GM20000 (cell line): ENCODE measurements around the gene DNASE1.
A peak's percentile ranks its signal among the peaks of the same experiment; 100 is the strongest.

Source experiments
- DNase-seq: peaks from one replicate; pipeline ENCODE4 v3.0.0; 2012; ENCODE audit warnings: low spot score
- TF ChIP-seq, protein P1 (sequence below): IDR thresholded peaks from 2 replicates; pipeline ENCODE4 v1.5.1; 2012; ENCODE audit warnings: mild to moderate bottlenecking, control low read depth; ENCODE audit errors: extremely low read depth, missing control alignments

The DNASE1 gene

DNA sequence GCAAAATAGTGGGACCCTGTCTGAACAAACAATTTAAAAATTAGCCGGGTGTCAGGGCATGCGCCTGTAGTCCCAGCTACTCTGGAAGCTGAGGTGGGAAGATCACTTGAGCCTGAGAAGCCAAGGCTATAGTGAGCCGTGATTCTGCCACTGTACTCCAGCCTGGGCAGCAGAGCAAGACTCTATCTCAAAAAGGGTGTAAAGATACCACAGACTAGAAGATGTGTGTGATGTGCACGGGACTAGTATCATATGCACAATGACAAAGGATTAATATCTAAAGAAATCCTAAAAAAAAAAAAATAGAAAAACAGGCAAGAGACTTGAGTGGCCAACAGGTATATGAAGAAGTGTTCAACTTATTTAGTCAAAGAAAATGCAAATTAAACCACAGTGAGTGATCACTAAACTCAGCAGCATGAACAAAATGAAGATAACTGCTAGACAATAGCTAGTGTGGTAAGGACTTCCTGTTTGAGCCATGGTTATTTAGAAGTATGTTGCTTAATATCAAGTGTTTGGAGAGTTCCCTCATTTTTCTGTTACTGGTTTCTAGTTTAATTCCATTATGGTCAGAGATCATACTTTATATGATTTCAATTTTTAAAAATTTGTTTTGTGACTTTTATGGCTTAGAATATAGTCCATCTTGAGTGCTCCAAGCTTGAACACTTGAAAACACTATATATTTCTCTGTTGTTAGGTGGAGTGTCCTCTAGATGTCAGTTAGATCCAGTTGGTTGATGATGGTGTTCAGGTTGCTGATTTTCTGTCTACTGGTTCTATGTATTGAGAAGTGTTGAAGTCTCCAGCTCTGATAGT is 28.4 kb upstream of the DNASE1 start:
- TF ChIP-seq, protein P1, sequence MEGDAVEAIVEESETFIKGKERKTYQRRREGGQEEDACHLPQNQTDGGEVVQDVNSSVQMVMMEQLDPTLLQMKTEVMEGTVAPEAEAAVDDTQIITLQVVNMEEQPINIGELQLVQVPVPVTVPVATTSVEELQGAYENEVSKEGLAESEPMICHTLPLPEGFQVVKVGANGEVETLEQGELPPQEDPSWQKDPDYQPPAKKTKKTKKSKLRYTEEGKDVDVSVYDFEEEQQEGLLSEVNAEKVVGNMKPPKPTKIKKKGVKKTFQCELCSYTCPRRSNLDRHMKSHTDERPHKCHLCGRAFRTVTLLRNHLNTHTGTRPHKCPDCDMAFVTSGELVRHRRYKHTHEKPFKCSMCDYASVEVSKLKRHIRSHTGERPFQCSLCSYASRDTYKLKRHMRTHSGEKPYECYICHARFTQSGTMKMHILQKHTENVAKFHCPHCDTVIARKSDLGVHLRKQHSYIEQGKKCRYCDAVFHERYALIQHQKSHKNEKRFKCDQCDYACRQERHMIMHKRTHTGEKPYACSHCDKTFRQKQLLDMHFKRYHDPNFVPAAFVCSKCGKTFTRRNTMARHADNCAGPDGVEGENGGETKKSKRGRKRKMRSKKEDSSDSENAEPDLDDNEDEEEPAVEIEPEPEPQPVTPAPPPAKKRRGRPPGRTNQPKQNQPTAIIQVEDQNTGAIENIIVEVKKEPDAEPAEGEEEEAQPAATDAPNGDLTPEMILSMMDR: no peak
- DNase-seq: peak; percentile 56

DNA sequence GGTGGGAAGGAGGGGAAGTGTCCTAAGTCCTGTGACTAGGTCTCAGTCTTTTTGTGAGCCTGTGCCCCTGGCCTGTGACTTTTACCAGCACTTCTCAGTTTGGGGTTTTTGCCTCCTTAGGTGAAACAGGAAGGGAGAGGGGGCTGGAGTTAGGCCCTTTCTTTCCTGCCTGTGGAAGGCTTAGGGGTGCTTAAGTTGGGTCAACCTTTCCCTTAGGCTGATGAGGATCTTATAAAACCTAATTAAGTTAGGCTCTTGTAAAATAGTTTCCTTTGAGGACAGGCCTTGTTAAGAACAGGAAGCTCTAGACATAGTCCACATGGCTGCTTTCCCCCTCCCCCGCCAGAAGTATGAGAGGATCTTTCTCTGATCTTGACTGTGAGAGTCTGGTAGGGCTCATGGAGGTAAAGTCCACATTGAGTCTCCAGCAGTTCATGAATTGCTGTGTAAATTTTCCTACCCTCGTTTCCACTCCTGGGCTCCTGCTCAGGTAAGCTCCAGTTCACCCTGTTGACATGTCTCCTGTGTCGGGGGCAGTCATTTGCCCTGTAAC is 17.0 kb upstream of the DNASE1 start:
- peak; percentile 51 for DNase-seq
- TF ChIP-seq, protein P1: no peak

DNA sequence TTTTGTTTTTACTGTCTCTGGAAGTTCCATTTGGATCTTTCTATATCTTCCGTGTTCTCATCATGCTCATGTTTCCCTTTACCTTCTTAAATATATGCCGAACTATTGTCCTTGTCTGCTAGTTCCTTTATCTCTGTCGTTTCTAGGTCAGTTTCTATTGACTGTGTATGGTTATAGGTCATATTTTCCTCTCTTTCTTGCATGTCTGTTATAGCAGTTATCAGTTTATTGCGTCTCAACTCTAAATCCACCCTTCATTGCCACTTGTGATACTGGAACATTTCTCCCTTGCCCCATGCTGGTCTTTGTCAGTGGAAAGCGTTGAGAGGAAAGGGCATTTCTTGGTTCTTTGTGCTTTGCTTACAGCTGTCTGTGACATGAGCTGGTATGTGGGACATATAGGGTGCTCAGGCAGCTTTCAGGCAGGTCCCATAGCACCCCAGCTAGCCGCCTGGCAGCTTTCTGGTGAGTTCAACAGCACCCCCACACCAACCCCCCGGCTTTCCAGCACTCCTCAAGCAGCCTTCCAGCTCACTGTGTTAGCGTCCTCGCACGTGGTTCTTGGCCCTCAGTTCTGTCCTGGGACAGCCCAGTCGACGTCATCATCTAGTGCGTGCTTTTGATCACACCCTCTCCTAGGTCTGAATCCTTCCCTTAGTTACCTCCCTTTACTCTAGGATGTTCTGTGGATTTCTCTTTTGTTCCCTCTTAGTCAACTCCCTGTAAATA is 15.4 kb upstream of the DNASE1 start:
- no peak for DNase-seq
- TF ChIP-seq, protein P1: no peak

DNA sequence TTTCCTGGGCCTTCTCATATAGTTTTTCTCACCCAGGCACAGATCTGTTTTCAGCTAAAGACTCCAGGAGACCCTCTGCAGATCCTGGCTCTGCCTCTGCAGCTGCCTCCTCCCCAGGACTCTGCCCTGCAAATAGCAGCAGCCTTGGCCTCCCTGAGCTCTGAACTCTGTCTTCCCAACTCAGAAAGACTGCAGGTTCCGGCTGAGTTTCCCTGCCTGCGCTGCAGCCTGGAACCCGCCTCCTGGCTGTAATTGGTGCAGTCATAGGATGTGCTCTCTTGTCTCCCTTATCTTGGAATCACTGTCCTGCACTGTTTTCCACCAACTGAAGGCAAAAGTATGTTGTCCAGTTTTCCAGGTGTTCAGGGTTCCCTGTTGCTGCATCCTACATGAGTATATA is 14.3 kb upstream of the DNASE1 start:
- TF ChIP-seq, protein P1: no peak
- DNase-seq: no peak

DNA sequence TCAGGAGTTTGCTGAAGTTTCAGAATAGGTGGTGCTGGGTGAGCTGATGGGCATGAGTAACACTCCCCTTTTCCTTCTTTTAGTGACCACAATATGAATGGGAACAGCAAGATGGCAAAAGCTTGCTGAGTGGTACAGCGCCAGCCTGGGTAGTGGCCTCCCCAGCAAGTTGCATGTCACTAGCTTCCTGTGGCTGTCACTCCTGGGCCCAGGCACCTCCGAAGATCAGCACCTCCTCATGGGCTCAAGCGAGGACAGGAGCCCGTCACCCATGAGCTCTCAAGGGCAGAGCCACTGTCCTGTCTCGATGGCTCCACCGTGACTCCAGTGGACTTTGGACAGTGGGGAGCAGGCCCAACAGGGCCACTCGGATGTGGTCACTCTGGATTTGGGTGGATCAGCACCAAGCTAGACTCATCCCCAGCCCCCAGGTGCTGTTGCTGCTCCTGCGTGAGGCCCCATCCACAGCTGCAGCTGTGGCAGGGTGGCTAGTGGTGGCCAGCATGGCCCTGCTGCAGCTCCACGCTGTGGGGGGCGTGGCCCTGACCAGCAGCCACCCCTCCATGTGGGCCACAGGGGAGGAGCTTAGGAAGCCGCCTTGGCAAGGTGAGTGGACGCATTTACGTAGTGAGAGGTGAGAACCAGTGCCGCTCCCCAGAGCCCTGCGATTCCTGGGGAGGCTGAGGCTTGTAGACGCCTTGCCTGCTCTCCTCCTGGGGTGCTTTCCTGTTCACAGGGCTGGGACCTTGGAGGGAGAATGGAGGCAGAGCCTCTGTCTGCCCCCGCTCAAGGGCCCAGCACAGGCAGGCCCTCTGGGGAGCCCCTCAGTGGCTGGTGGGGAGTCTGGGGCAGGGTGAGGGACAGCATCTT is 13.6 kb upstream of the DNASE1 start:
- DNase-seq: no peak
- TF ChIP-seq, protein P1: no peak

DNA sequence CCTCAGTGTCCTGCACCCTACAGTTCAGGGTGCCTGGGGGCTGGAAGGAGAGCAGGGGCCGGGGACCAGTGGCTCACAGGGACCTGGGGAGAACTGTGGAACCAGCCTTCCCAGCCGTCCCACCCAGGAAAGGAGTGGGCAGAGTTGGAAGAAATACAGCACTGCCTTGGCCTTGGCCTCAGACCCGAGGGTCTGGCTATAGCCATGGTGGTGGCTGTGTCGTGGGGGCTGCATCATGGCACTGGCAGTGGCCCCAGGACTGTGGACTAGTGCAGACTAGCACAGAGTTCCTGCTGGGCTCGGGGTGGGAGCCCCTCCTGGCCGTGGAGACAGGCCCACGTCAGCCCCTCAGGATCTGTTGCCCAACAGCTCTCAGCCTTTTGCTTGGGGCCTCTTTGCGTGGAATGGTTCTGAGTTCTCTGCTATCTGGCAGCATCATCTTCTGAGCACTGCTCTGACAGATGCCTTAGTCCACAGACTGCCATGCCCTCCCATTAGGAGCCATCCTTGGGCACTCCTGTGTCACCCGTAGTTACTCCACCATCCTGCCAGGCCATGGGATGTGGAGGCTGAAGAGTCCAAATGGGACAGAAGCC is 12.6 kb upstream of the DNASE1 start:
- TF ChIP-seq, protein P1: no peak
- DNase-seq: peak; percentile 4
